Endothelial cell (in vitro differentiated cells): ENCODE measurements around the gene CAST. TPM values are rescaled to one million over a fixed set of nuclear protein-coding genes. Genes with fewer than 3 reads are reported as not detected.

Experiments
- DNase-seq: peaks from one replicate; pipeline ENCODE4 v3.0.0; 2021; ENCODE audit warnings: low spot score
- H3K27ac Mint-ChIP-seq: one replicate; pipeline ENCODE4 v1.8.0; 2021; ENCODE audit warnings: mixed read lengths, inconsistent platforms; ENCODE audit not compliant: unreplicated experiment
- H3K27me3 Mint-ChIP-seq: one replicate; pipeline ENCODE4 v1.8.0; 2021; ENCODE audit warnings: mild to moderate bottlenecking, moderate library complexity, mixed read lengths, inconsistent platforms; ENCODE audit not compliant: unreplicated experiment
- H3K36me3 Mint-ChIP-seq: one replicate; pipeline ENCODE4 v1.8.0; 2021; ENCODE audit warnings: mild to moderate bottlenecking, low read depth, mixed read lengths, inconsistent platforms; ENCODE audit not compliant: unreplicated experiment
- H3K4me1 Mint-ChIP-seq: one replicate; pipeline ENCODE4 v1.8.0; 2021; ENCODE audit warnings: mild to moderate bottlenecking, mixed read lengths, inconsistent platforms; ENCODE audit not compliant: unreplicated experiment
- H3K4me3 Mint-ChIP-seq: one replicate; pipeline ENCODE4 v1.8.0; 2021; ENCODE audit warnings: mild to moderate bottlenecking, mixed read lengths, inconsistent platforms; ENCODE audit not compliant: unreplicated experiment
- H3K9me3 Mint-ChIP-seq: one replicate; pipeline ENCODE4 v1.8.0; 2021; ENCODE audit warnings: mixed read lengths, inconsistent platforms; ENCODE audit not compliant: unreplicated experiment
- total RNA-seq: library from RNA; stranded (reverse); fragmentation: NEBNext Ultra II Directional; extraction: Animal tissue kit (Norgen Biotek cat#: 25700); gene quantifications from one replicate; pipeline ENCODE4 v1.2.1, GENCODE V29; 2021; ENCODE audit not compliant: unreplicated experiment
- TF ChIP-seq, protein P1 (sequence below): fragments of 200-600 bp; sonication (generic); IDR thresholded peaks from one replicate; pipeline ENCODE4 v1.5.0; 2021; ENCODE audit warnings: antibody characterized with exemption; ENCODE audit not compliant: unreplicated experiment

The CAST gene
- total RNA-seq, 1 donor from 2014 or later: 105 TPM

DNA sequence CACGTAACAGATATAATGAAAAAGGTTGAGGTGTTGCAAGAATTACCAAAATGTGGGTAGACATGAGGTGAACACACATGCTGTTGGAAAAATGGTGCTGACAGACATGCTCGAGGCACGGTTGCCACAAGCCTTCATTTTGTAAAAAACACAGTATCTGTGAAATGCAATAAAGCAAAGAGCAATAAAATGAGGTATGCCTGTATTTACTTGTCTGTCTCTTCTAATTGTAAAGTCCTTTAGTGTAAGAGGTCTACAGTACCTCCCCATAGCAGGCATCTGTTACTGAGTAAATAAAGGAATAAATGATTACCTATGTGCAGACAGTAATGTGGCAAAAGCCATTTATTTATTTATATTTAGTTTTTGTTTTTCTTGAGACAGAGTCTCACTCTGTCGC is 3.0 kb upstream of the CAST start:
- H3K9me3 Mint-ChIP-seq: no peaks in the 10 kb centered on the region
- TF ChIP-seq, protein P1, sequence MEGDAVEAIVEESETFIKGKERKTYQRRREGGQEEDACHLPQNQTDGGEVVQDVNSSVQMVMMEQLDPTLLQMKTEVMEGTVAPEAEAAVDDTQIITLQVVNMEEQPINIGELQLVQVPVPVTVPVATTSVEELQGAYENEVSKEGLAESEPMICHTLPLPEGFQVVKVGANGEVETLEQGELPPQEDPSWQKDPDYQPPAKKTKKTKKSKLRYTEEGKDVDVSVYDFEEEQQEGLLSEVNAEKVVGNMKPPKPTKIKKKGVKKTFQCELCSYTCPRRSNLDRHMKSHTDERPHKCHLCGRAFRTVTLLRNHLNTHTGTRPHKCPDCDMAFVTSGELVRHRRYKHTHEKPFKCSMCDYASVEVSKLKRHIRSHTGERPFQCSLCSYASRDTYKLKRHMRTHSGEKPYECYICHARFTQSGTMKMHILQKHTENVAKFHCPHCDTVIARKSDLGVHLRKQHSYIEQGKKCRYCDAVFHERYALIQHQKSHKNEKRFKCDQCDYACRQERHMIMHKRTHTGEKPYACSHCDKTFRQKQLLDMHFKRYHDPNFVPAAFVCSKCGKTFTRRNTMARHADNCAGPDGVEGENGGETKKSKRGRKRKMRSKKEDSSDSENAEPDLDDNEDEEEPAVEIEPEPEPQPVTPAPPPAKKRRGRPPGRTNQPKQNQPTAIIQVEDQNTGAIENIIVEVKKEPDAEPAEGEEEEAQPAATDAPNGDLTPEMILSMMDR: no peak
- no peak for DNase-seq
- peaks cover 5% of the 10 kb centered on the region for H3K27me3 Mint-ChIP-seq
- H3K36me3 Mint-ChIP-seq: no peaks in the 10 kb centered on the region
- no peak overlapping the region for H3K4me3 Mint-ChIP-seq
- peaks cover 11% of the 10 kb centered on the region for H3K4me1 Mint-ChIP-seq
- H3K27ac Mint-ChIP-seq: no peak overlapping the region

DNA sequence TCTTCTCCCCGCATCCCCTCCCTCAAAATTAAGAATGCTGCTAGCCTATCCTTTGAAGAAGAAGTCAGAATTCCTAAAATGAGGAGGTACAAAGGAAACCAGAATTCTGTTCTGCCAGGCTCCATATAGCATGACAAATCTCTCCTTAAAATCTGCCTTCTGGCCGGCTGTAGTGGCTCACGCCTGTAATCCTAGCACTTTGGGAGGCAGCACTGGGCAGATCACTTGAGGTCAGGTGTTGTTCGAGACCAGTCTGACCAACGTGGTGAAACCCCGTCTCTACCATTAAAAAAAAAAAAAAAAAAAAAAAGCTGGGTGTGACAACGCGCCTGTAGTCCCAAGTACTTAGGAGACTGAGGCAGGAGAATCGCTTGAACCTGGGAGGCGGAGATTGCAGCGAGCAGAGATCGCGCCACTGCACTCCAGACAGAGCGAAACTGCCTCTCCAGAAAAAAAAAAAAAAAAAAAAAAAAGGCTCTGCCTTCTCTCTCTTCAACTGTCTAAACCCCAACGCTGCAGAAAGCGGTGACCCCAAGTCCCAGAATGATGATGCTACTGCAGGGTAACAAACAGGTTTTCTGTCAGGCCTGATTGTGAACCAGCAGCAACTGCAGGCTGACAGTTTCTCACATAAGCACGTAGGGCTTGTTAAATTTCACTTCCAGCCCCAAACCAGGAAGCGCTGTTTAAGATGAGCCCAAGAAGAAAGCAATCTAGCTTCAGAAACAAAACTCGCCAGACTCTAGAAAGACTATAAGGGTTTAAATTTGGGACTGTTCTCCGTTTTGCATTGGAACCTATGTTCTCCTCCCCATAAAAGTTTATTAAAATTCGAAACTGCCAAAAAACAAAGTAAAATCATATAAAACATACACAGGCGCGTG is 963 bp upstream of the CAST start:
- peak overlapping the region; percentile 74 for H3K27ac Mint-ChIP-seq
- no peak for DNase-seq
- TF ChIP-seq, protein P1: no peak
- no peaks in the 10 kb centered on the region for H3K9me3 Mint-ChIP-seq
- H3K27me3 Mint-ChIP-seq: peaks cover 5% of the 10 kb centered on the region
- no peaks in the 10 kb centered on the region for H3K36me3 Mint-ChIP-seq
- peak overlapping the region; percentile 91 for H3K4me3 Mint-ChIP-seq
- H3K4me1 Mint-ChIP-seq: peaks cover 11% of the 10 kb centered on the region

DNA sequence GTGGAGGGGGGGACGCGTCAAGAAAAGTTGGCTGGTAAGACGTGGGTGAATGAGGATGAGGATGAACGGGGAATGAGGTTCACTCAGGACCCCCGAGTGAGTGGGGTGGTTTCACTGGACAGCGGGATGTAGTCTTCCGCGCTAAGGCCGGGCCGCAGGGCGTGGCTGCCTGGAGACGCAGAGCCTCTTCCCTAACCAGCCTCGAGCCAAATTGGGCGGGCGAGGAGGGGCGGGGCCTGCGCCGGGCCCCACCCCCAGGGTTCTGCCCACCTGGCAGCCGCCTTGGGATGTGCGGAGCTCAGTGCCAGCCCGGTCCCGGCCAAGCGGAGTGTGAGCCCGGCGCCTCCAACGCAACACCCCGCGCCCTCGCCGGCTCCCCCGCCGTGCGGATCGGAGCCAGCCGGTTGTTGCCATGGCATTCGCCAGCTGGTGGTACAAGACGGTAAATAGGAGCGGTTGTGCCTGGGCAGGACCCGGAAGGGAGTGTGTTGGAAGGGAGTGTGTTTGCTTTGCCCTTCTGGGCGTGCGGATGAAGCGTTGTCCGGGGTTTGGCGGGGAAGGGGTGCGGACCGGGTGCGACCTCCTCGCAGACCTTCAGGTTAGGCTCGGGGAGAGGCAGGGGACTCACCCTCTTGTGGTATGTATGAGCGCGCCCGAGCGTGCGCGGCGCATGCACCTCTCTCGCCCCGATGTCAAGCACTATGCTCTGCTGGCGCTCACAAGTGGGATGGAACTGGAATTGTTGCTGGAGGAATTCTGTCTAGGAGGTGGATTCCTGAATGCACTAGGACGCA is 746 bp downstream of the CAST start:
- Mint-ChIP-seq H3K4me3 (peak overlapping the region; percentile 95), H3K27ac (peak overlapping the region; percentile 83), H3K9me3 (no peaks in the 10 kb centered on the region), H3K4me1 (peaks cover 11% of the 10 kb centered on the region), H3K27me3 (peaks cover 5% of the 10 kb centered on the region), H3K36me3 (no peaks in the 10 kb centered on the region)
- TF ChIP-seq, protein P1: no peak
- DNase-seq: peak; percentile 65

DNA sequence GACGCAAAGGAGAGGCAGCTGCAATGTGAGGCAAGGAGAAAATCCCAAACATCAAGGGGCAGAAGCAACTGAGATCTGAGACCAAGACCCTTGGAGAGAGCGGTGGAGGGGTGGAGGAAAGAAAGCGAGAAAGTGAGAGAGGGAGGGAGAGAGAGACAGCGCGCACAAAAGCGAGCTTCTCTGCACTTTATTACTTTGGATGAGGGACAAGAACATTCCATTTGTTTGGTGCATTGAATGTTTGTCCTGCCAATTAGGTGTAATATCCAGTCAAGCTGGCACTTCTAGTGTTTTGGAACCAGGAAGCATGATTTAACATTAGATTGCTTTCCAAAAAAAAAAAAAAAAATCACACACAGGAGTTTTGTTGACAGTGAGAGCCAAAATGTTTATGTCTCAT is 1.4 kb downstream of the CAST start:
- TF ChIP-seq, protein P1: no peak
- Mint-ChIP-seq H3K4me1 (peaks cover 11% of the 10 kb centered on the region), H3K27ac (peak overlapping the region; percentile 83), H3K4me3 (peak overlapping the region; percentile 95), H3K36me3 (no peaks in the 10 kb centered on the region), H3K9me3 (no peaks in the 10 kb centered on the region), H3K27me3 (peaks cover 5% of the 10 kb centered on the region)
- no peak for DNase-seq

DNA sequence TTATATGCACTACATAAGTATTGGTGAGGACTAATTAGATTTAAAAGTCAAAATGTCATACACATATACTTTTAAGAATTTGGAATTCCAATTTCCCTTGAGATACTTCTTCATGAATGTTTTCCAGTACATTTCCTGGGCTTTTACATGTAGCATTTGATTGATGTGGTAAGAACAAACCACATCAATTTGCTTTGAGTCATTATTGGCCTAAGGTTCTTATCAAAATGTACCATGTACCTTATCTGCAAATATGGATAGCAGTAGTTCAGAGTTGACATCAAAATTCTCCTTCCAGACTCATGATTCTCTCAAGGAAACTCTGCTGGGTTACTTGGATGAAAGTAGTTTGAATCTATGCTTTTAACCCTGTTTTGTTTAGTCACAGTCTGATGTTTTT is 2.5 kb downstream of the CAST start:
- no peaks in the 10 kb centered on the region for H3K9me3 Mint-ChIP-seq
- peaks cover 5% of the 10 kb centered on the region for H3K27me3 Mint-ChIP-seq
- TF ChIP-seq, protein P1: no peak
- no peak overlapping the region for H3K27ac Mint-ChIP-seq
- peaks cover 11% of the 10 kb centered on the region for H3K4me1 Mint-ChIP-seq
- no peak for DNase-seq
- no peaks in the 10 kb centered on the region for H3K36me3 Mint-ChIP-seq
- H3K4me3 Mint-ChIP-seq: no peak overlapping the region
